HEK293 (cell line): Measurements from ENCODE around the gene EVL.

ENCODE experiments used
- CTCF ChIA-PET: fragments of 350-600 bp; formaldehyde crosslinking; extraction: SDS; loops from one replicate; lab custom pipeline; 2021; ENCODE audit warnings: antibody characterized with exemption; lab: Yijun Ruan, JAX
- POLR2A ChIA-PET: fragments of 300-600 bp; formaldehyde crosslinking; extraction: SDS; loops from one replicate; lab custom pipeline; 2020; ENCODE audit warnings: antibody characterized with exemption, inconsistent platforms; lab: Yijun Ruan, JAX
- H3K27ac ChIP-seq: fragments of 200-500 bp; sonication (Bioruptor generic); 2 replicates; pipeline ENCODE4 v1.5.1; 2014; ENCODE audit warnings: low read depth, low read length, control low read depth, inconsistent platforms; ENCODE audit errors: extremely low read depth
- H3K36me3 ChIP-seq, 2 experiments: fragments of 200-500 bp in 1 of 2; sonication (Bioruptor generic) in 1 of 2; 1 replicate in 1 of 2; 2 replicates in 1 of 2; pipeline ENCODE4 v1.5.1; 2014 to 2017; ENCODE audit warnings: inconsistent platforms in 2 of 2, low read length in 2 of 2; ENCODE audit not compliant: control insufficient read depth in 2 of 2, insufficient read depth in 1 of 2
- H3K4me1 ChIP-seq: fragments of 200-500 bp; sonication (Bioruptor generic); 2 replicates; pipeline ENCODE4 v1.5.1; 2014; ENCODE audit warnings: mild to moderate bottlenecking, low read length, inconsistent platforms; ENCODE audit not compliant: control insufficient read depth, insufficient read depth
- H3K4me3 ChIP-seq: 2 replicates; pipeline ENCODE4 v1.5.1; 2011; ENCODE audit warnings: low read depth, mild to moderate bottlenecking, control low read depth, low read length, moderate library complexity
- H3K9me3 ChIP-seq: fragments of 200-500 bp; sonication (Bioruptor generic); 2 replicates; pipeline ENCODE4 v1.5.1; 2014; ENCODE audit warnings: low read depth, low read length, inconsistent platforms; ENCODE audit not compliant: control insufficient read depth, insufficient read depth
- BCL6B ChIP-seq: fragments of 450-650 bp; formaldehyde crosslinking; IDR thresholded peaks from 2 replicates; pipeline ENCODE4 v1.5.1; 2017; ENCODE audit warnings: missing biosample characterization, missing genetic modification characterization
- HOXA7 ChIP-seq: sonication (generic); formaldehyde crosslinking; IDR thresholded peaks from 2 replicates; pipeline ENCODE4 v1.8.1; 2022; ENCODE audit warnings: missing genetic modification reagents, borderline replicate concordance
- KLF17 ChIP-seq: fragments of 450-650 bp; formaldehyde crosslinking; IDR thresholded peaks from 2 replicates; pipeline ENCODE4 v1.5.1; 2016; ENCODE audit warnings: missing biosample characterization, missing genetic modification characterization
- KLF7 ChIP-seq: fragments of 450-650 bp; formaldehyde crosslinking; IDR thresholded peaks from 2 replicates; pipeline ENCODE4 v1.5.1; 2016; ENCODE audit warnings: missing biosample characterization, missing genetic modification characterization, borderline replicate concordance
- MEIS1 ChIP-seq: sonication (generic); formaldehyde crosslinking; IDR thresholded peaks from 2 replicates; pipeline ENCODE4 v1.8.1; 2022; ENCODE audit warnings: missing genetic modification reagents, mild to moderate bottlenecking, borderline replicate concordance
- MYNN ChIP-seq: fragments of 450-650 bp; formaldehyde crosslinking; IDR thresholded peaks from 2 replicates; pipeline ENCODE4 v1.5.1; 2016; ENCODE audit warnings: missing biosample characterization, missing genetic modification characterization, borderline replicate concordance
- PRDM1 ChIP-seq: fragments of 450-650 bp; formaldehyde crosslinking; IDR thresholded peaks from 2 replicates; pipeline ENCODE4; 2016; ENCODE audit warnings: missing biosample characterization, missing genetic modification characterization
- REPIN1 ChIP-seq: fragments of 450-650 bp; formaldehyde crosslinking; IDR thresholded peaks from 2 replicates; pipeline ENCODE4 v1.5.1; 2017; ENCODE audit warnings: missing biosample characterization, missing genetic modification characterization, low read depth
- SP7 ChIP-seq: fragments of 450-650 bp; formaldehyde crosslinking; IDR thresholded peaks from 2 replicates; pipeline ENCODE4 v1.5.1; 2016; ENCODE audit warnings: missing biosample characterization, missing genetic modification characterization
- ZBTB8A ChIP-seq: fragments of 450-650 bp; formaldehyde crosslinking; IDR thresholded peaks from 2 replicates; pipeline ENCODE4 v1.5.1; 2016; ENCODE audit warnings: missing biosample characterization, missing genetic modification characterization
- ZFP41 ChIP-seq: fragments of 450-650 bp; formaldehyde crosslinking; IDR thresholded peaks from 2 replicates; pipeline ENCODE4 v1.5.1; 2016; ENCODE audit warnings: missing biosample characterization, missing genetic modification characterization, borderline replicate concordance
- ZIC2 ChIP-seq: fragments of 450-650 bp; formaldehyde crosslinking; IDR thresholded peaks from 2 replicates; pipeline ENCODE4 v1.5.1; 2016; ENCODE audit warnings: missing biosample characterization, missing genetic modification characterization
- ZNF121 ChIP-seq: fragments of 450-650 bp; formaldehyde crosslinking; IDR thresholded peaks from 2 replicates; pipeline ENCODE4 v1.5.1; 2016; ENCODE audit warnings: missing biosample characterization, missing genetic modification characterization
- ZNF155 ChIP-seq: fragments of 450-650 bp; formaldehyde crosslinking; IDR thresholded peaks from 2 replicates; pipeline ENCODE4 v1.5.1; 2016; ENCODE audit warnings: missing biosample characterization, missing genetic modification characterization
- ZNF239 ChIP-seq: fragments of 450-650 bp; formaldehyde crosslinking; IDR thresholded peaks from 2 replicates; pipeline ENCODE4 v1.5.1; 2016; ENCODE audit warnings: missing biosample characterization, missing genetic modification characterization
- ZNF558 ChIP-seq: fragments of 450-650 bp; formaldehyde crosslinking; IDR thresholded peaks from 2 replicates; pipeline ENCODE4 v1.5.1; 2016; ENCODE audit warnings: missing biosample characterization, missing genetic modification characterization
- ZNF610 ChIP-seq: fragments of 450-650 bp; formaldehyde crosslinking; IDR thresholded peaks from 2 replicates; pipeline ENCODE4 v1.5.1; 2016; ENCODE audit warnings: missing biosample characterization, missing genetic modification characterization, borderline replicate concordance
- ZNF664 ChIP-seq: fragments of 450-650 bp; formaldehyde crosslinking; IDR thresholded peaks from 2 replicates; pipeline ENCODE4 v1.5.1; 2016; ENCODE audit warnings: missing biosample characterization, missing genetic modification characterization
- ZNF76 ChIP-seq: fragments of 450-650 bp; formaldehyde crosslinking; IDR thresholded peaks from 2 replicates; pipeline ENCODE4; 2016; ENCODE audit warnings: low read depth, missing biosample characterization, missing genetic modification characterization, borderline replicate concordance
- ZNF792 ChIP-seq: fragments of 450-650 bp; formaldehyde crosslinking; IDR thresholded peaks from 2 replicates; pipeline ENCODE4 v1.5.1; 2016; ENCODE audit warnings: missing biosample characterization, missing genetic modification characterization
- TF ChIP-seq, protein P1 (sequence below): fragments of 450-650 bp; formaldehyde crosslinking; IDR thresholded peaks from 2 replicates; pipeline ENCODE4 v1.5.1; 2016; ENCODE audit warnings: missing biosample characterization, missing genetic modification characterization
- TF ChIP-seq, protein P2 (sequence below): sonication (generic); formaldehyde crosslinking; IDR thresholded peaks from 2 replicates; pipeline ENCODE4 v1.8.1; 2022; ENCODE audit warnings: mild to moderate bottlenecking, moderate library complexity, missing genetic modification reagents
- TF ChIP-seq, protein P3 (sequence below): fragments of 450-650 bp; formaldehyde crosslinking; optimal IDR thresholded peaks from 2 replicates; pipeline ENCODE3; 2016; ENCODE audit warnings: missing biosample characterization, mild to moderate bottlenecking, missing genetic modification characterization
- TF ChIP-seq, protein P4 (sequence below): fragments of 450-650 bp; formaldehyde crosslinking; IDR thresholded peaks from 2 replicates; pipeline ENCODE4; 2016; ENCODE audit warnings: missing biosample characterization, missing genetic modification characterization

Gene EVL

DNA sequence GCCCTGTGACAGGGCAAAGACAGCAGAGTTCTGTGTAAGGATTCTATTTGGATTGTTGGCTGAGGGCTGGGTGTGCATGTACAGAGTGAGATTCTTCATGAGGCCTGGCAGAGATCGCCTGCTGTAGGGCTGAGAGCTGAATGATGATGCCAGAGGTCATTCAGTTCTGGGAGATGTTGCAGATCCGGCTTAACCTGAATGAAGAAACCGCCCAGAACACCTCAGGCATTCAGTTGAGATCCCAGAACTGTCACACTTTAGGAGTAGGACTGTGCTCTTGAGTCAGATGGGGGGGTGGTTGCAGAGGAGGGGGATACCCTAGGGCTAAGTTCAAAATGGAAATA lies 5.8 kb upstream of the EVL start (continued):
- TF ChIP-seq, protein P1, sequence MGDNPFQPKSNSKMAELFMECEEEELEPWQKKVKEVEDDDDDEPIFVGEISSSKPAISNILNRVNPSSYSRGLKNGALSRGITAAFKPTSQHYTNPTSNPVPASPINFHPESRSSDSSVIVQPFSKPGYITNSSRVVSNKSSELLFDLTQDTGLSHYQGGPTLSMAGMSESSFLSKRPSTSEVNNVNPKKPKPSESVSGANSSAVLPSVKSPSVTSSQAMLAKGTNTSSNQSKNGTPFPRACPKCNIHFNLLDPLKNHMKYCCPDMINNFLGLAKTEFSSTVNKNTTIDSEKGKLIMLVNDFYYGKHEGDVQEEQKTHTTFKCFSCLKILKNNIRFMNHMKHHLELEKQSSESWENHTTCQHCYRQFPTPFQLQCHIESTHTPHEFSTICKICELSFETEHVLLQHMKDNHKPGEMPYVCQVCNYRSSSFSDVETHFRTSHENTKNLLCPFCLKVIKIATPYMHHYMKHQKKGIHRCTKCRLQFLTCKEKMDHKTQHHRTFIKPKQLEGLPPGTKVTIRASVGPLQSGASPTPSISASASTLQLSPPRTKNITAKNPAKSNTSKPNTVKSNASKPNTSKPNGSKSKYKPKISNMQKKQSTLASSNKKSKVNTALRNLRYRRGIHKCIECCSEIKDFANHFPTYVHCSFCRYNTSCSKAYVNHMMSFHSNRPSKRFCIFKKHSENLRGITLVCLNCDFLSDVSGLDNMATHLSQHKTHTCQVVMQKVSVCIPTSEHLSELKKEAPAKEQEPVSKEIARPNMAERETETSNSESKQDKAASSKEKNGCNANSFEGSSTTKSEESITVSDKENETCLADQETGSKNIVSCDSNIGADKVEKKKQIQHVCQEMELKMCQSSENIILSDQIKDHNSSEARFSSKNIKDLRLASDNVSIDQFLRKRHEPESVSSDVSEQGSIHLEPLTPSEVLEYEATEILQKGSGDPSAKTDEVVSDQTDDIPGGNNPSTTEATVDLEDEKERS (tag by site-specific recombination) = no peak
- TF ChIP-seq KLF7 (tag by site-specific recombination) (no peak), ZBTB8A (tag by site-specific recombination) (no peak), ZNF239 (tag by site-specific recombination) (no peak), REPIN1 (tag by site-specific recombination) (no peak), ZNF121 (tag by site-specific recombination) (no peak), HOXA7 (CRISPR knock-in tag) (no peak)
- TF ChIP-seq, protein P2, sequence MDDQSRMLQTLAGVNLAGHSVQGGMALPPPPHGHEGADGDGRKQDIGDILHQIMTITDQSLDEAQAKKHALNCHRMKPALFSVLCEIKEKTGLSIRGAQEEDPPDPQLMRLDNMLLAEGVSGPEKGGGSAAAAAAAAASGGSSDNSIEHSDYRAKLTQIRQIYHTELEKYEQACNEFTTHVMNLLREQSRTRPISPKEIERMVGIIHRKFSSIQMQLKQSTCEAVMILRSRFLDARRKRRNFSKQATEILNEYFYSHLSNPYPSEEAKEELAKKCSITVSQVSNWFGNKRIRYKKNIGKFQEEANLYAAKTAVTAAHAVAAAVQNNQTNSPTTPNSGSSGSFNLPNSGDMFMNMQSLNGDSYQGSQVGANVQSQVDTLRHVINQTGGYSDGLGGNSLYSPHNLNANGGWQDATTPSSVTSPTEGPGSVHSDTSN (CRISPR knock-in tag) = no peak
- TF ChIP-seq, protein P3, sequence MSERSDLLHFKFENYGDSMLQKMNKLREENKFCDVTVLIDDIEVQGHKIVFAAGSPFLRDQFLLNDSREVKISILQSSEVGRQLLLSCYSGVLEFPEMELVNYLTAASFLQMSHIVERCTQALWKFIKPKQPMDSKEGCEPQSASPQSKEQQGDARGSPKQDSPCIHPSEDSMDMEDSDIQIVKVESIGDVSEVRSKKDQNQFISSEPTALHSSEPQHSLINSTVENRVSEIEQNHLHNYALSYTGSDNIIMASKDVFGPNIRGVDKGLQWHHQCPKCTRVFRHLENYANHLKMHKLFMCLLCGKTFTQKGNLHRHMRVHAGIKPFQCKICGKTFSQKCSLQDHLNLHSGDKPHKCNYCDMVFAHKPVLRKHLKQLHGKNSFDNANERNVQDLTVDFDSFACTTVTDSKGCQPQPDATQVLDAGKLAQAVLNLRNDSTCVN (tag by site-specific recombination) = no peak

DNA sequence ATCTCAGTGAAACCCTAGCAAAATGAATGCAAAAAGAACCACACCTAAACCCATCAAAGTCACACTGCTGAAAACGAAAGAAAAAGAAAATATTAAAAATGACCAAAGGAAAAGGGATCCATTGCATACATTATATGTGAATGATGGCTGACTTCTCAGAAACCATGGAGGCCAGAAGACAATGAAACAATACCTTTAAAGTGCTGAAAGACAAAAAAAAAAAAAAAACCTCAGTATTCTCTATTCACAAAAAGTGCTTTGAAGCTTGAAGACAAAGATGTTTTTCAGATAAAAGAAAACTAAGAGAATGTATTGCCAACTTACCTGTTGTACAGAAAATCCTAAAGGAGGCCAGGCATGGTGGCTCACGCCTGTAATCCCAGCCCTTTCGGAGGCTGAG lies 4.5 kb upstream of the EVL start:
- Histone ChIP-seq H3K4me1 (peaks cover 8% of the 10 kb centered on the region; the same call in 1 of the 2 replicates), H3K4me3 (no peak overlapping the region), H3K27ac (no peak overlapping the region), H3K36me3 (no peaks in the 10 kb centered on the region), H3K9me3 (no peaks in the 10 kb centered on the region)
- POLR2A ChIA-PET = interaction anchor here (0.9 kb wide), 1 partner anchor 90 kb away, joined by 3 read pairs; no protein-coding TSS in a partner anchor
- CTCF ChIA-PET = no interaction called here
- no peak for TF ChIP-seq BCL6B
- no peak for TF ChIP-seq ZFP41 (tag by site-specific recombination)
- no peak for TF ChIP-seq KLF17 (tag by site-specific recombination)
- TF ChIP-seq ZNF792 (tag by site-specific recombination) = no peak

DNA sequence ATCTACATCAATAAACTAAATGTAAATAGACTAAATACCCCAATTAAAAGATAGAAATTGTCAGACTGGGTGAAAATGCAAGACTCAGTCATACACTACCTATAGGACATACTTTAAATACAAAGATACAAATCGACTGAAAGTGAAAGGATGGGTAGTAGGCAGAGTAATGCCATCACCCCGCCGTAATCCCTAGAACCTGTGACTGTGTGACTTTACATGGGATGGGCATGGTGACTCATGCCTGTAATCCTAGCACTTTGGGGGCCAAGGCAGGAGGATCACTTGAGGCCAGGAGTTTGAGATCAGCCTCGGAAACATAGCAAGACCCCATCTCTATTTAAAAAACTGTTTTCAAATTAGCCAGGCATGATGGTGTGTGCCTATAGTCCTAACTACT lies 2.6 kb upstream of the EVL start:
- H3K4me1 ChIP-seq = peaks cover 9% of the 10 kb centered on the region
- H3K4me3 ChIP-seq = no peak overlapping the region
- POLR2A ChIA-PET = no interaction called here
- CTCF ChIA-PET = interaction anchor here (1.1 kb wide), 1 partner anchor 45 kb away, joined by 3 read pairs; no protein-coding TSS in a partner anchor
- no peaks in the 10 kb centered on the region for H3K36me3 ChIP-seq
- no peak overlapping the region for H3K27ac ChIP-seq
- no peaks in the 10 kb centered on the region for H3K9me3 ChIP-seq
- TF ChIP-seq, protein P4, sequence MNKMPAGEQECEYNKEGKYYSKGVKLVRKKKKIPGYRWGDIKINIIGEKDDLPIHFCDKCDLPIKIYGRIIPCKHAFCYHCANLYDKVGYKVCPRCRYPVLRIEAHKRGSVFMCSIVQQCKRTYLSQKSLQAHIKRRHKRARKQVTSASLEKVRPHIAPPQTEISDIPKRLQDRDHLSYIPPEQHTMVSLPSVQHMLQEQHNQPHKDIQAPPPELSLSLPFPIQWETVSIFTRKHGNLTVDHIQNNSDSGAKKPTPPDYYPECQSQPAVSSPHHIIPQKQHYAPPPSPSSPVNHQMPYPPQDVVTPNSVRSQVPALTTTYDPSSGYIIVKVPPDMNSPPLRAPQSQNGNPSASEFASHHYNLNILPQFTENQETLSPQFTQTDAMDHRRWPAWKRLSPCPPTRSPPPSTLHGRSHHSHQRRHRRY = no peak
- TF ChIP-seq ZNF558 (tag by site-specific recombination) (no peak), ZNF610 (tag by site-specific recombination) (no peak), MEIS1 (CRISPR knock-in tag) (no peak), ZNF664 (tag by site-specific recombination) (no peak), ZNF76 (no peak), ZNF155 (no peak), BCL6B (no peak), MYNN (no peak), ZIC2 (tag by site-specific recombination) (no peak), PRDM1 (no peak), HOXA7 (CRISPR knock-in tag) (no peak), SP7 (tag by site-specific recombination) (no peak)
